ENCODE measurements around the gene GRAP2. TPM values are rescaled to one million over a fixed set of nuclear protein-coding genes. Genes with fewer than 3 reads are reported as not detected.

The GRAP2 gene
- total RNA-seq, 1 experiment from 2014 or later, result not detected

DNA sequence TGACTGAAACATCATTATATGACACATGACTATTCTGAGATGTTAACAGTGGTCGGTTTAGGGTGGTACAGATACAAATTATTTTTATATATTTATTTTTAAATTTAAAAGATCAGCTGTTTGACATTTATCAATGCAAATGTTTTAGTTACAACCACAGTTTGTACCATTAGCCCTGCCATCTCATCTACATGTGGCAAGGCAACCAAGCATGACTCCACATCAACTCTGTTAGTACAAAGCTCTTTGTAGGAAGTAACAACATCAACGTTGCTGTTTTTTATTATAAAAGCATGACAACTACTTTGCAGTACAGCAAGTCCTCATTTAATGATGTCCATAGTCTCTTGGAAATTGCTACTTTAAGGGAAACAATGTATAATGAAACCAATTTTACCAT is 48.1 kb upstream of the GRAP2 start:
- Histone ChIP-seq H3K9ac (ENCODE audit: low read length) (no peak overlapping the region), H3F3A (ENCODE audit: low read length, unreplicated experiment) (no peaks in the 10 kb centered on the region), H4K20me1 (ENCODE audit: low read length) (no peaks in the 10 kb centered on the region), H3K9me2 (replicated peaks; ENCODE audit: low read length) (no peaks in the 10 kb centered on the region), H3K36me3 (ENCODE audit: low read depth, low read length) (no peaks in the 10 kb centered on the region), H3K27me3 (ENCODE audit: low read length) (peaks cover 14% of the 10 kb centered on the region; the same call in 1 of the 2 replicates), H3K4me2 (ENCODE audit: low read length) (no peak overlapping the region), H3K79me2 (ENCODE audit: low read length) (no peaks in the 10 kb centered on the region), H3K4me3 (ENCODE audit: low read length) (no peak overlapping the region), H3K9me3 (ENCODE audit: low read length) (no peaks in the 10 kb centered on the region), H3K4me1 (ENCODE audit: insufficient read depth, low read length) (no peaks in the 10 kb centered on the region), H2AFZ (ENCODE audit: low read length) (no peak overlapping the region), H3K27ac (ENCODE audit: low read length) (no peak overlapping the region)
- intact Hi-C loops (cut with micrococcal nuclease), result no loop called here
- ATAC-seq (no peak), DNase-seq (no peak)
- no peak for TF ChIP-seq EZH2phosphoT487 (IDR thresholded peaks at IDR 0.05; ENCODE audit: borderline replicate concordance, low read length)
- TF ChIP-seq, protein P1, sequence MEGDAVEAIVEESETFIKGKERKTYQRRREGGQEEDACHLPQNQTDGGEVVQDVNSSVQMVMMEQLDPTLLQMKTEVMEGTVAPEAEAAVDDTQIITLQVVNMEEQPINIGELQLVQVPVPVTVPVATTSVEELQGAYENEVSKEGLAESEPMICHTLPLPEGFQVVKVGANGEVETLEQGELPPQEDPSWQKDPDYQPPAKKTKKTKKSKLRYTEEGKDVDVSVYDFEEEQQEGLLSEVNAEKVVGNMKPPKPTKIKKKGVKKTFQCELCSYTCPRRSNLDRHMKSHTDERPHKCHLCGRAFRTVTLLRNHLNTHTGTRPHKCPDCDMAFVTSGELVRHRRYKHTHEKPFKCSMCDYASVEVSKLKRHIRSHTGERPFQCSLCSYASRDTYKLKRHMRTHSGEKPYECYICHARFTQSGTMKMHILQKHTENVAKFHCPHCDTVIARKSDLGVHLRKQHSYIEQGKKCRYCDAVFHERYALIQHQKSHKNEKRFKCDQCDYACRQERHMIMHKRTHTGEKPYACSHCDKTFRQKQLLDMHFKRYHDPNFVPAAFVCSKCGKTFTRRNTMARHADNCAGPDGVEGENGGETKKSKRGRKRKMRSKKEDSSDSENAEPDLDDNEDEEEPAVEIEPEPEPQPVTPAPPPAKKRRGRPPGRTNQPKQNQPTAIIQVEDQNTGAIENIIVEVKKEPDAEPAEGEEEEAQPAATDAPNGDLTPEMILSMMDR (conservative IDR thresholded peaks at IDR 0.05; ENCODE audit: low read depth, low read length), result no peak
- no peak for TF ChIP-seq EZH2 (IDR thresholded peaks at IDR 0.05; ENCODE audit: low read length, unreplicated experiment)
- no TSS peak for BruUV-seq (replicated peaks)
- ChIA-PET POLR2A (ENCODE audit: unreplicated experiment) (no interaction called here), CTCF (no interaction called here)

DNA sequence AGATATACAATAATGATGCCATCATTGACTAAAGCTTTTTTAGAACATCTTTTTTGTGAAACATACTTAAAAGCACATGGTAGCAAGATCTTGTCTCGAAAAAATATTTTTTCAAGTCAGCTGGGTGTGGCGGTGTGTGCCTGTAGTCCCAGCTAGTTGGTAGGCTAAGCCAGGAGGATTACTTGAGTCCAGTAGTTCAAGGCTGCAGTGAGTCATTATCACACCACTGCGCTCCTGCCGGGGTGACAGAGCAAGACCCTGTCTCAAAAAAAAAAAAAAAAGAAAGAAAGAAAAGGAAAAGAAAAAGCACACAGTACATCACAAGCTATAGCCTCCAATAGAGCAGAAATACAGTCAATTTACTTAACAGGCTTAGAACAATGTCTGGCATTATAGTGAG is 44.3 kb upstream of the GRAP2 start:
- POLR2A ChIA-PET (ENCODE audit: unreplicated experiment), result interaction anchor here (0.6 kb wide), 1 partner anchor 76 kb away, joined by 16 read pairs; no protein-coding TSS in a partner anchor
- no peaks in the 10 kb centered on the region for H3K36me3 ChIP-seq (ENCODE audit: low read depth, low read length)
- H3K27ac ChIP-seq (ENCODE audit: low read length), result no peak overlapping the region
- H4K20me1 ChIP-seq (ENCODE audit: low read length), result no peaks in the 10 kb centered on the region
- H3K9me2 ChIP-seq (replicated peaks; ENCODE audit: low read length), result no peaks in the 10 kb centered on the region
- H3K27me3 ChIP-seq (ENCODE audit: low read length), result peaks cover 34% of the 10 kb centered on the region
- no peak overlapping the region for H3K9ac ChIP-seq (ENCODE audit: low read length)
- no peaks in the 10 kb centered on the region for H3K79me2 ChIP-seq (ENCODE audit: low read length)
- BruUV-seq (replicated peaks), result no TSS peak
- H3F3A ChIP-seq (ENCODE audit: low read length, unreplicated experiment), result no peaks in the 10 kb centered on the region
- no peak overlapping the region for H3K4me3 ChIP-seq (ENCODE audit: low read length)
- DNase-seq (no peak), ATAC-seq (no peak)
- no peak overlapping the region for H3K4me2 ChIP-seq (ENCODE audit: low read length)
- no peaks in the 10 kb centered on the region for H3K4me1 ChIP-seq (ENCODE audit: insufficient read depth, low read length)
- TF ChIP-seq, protein P1 (conservative IDR thresholded peaks at IDR 0.05; ENCODE audit: low read depth, low read length), result no peak
- TF ChIP-seq EZH2 (IDR thresholded peaks at IDR 0.05; ENCODE audit: low read length, unreplicated experiment), result no peak
- no peak for TF ChIP-seq EZH2phosphoT487 (IDR thresholded peaks at IDR 0.05; ENCODE audit: borderline replicate concordance, low read length)
- H3K9me3 ChIP-seq (ENCODE audit: low read length), result no peaks in the 10 kb centered on the region
- intact Hi-C loops (cut with micrococcal nuclease), result no loop called here
- CTCF ChIA-PET, result no interaction called here
- no peak overlapping the region for H2AFZ ChIP-seq (ENCODE audit: low read length)

DNA sequence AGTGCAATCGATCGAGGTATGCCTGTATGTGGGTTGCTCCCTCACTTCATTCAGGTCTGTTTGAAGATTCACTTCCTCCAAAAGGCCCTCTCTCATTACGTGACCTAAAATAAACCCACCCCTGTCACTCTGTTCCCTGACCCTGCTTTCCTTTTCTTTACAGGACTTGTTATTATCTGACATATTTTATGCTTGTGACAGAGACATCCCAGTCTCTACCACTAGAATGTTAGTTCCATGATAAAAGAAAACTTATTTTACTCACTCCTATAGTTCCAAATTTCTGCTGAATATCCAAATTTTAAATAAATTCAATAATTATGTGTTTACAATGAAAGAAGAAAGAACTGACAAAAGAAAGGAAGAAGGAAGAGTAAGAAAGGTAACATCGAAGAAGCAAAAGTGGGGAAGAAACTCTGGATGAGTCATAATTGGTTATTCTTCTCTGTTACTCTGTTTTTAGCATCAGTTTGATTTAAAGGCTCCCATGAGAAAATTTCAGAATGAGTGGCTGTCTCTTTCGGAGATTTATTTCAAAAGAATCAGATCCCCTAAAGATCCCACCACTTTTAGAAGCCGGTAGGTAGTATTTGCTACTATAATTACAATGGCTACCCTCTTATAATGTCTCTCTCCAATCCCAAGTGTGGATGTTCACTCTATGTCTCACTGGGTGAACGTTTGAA is 40.8 kb upstream of the GRAP2 start:
- H3K27me3 ChIP-seq (ENCODE audit: low read length), result peaks cover 48% of the 10 kb centered on the region
- no peak for ATAC-seq
- TF ChIP-seq EZH2 (IDR thresholded peaks at IDR 0.05; ENCODE audit: low read length, unreplicated experiment) (no peak), EZH2phosphoT487 (IDR thresholded peaks at IDR 0.05; ENCODE audit: borderline replicate concordance, low read length) (no peak)
- TF ChIP-seq, protein P1 (conservative IDR thresholded peaks at IDR 0.05; ENCODE audit: low read depth, low read length), result no peak
- POLR2A ChIA-PET (ENCODE audit: unreplicated experiment), result no interaction called here
- H3K4me3 ChIP-seq (ENCODE audit: low read length), result no peak overlapping the region
- H2AFZ ChIP-seq (ENCODE audit: low read length), result no peak overlapping the region
- H3K36me3 ChIP-seq (ENCODE audit: low read depth, low read length), result no peaks in the 10 kb centered on the region
- DNase-seq, result no peak
- no peak overlapping the region for H3K4me2 ChIP-seq (ENCODE audit: low read length)
- CTCF ChIA-PET, result no interaction called here
- H3K4me1 ChIP-seq (ENCODE audit: insufficient read depth, low read length), result no peaks in the 10 kb centered on the region
- no peak overlapping the region for H3K9ac ChIP-seq (ENCODE audit: low read length)
- H3K9me3 ChIP-seq (ENCODE audit: low read length), result no peaks in the 10 kb centered on the region
- H4K20me1 ChIP-seq (ENCODE audit: low read length), result no peaks in the 10 kb centered on the region
- no peak overlapping the region for H3K27ac ChIP-seq (ENCODE audit: low read length)
- intact Hi-C loops (cut with micrococcal nuclease), result no loop called here
- H3K79me2 ChIP-seq (ENCODE audit: low read length), result no peaks in the 10 kb centered on the region
- no peaks in the 10 kb centered on the region for H3K9me2 ChIP-seq (replicated peaks; ENCODE audit: low read length)
- no peaks in the 10 kb centered on the region for H3F3A ChIP-seq (ENCODE audit: low read length, unreplicated experiment)
- no TSS peak for BruUV-seq (replicated peaks)

Measured in PC-3 (cell line).